ENCODE data around the gene TP53RK. TPM values are rescaled to one million over a fixed set of nuclear protein-coding genes. Genes with fewer than 3 reads are reported as not detected.

TP53RK gene
- total and polyA plus RNA-seq, 2 of the 13 experiments (the other 11 are each of a cell fraction or from before 2014, with no cell fraction given): 12.9 to 25.5 TPM

GRCh38 chr20:46640536-46641311 lies 48.5 kb downstream of the TP53RK start (continued):
- TF ChIP-seq ZNF18 (CRISPR knock-in tag; IDR thresholded peaks at IDR 0.05; ENCODE audit: insufficient replicate concordance) (peak; percentile 78), CEBPB (IDR thresholded peaks at IDR 0.05; ENCODE audit: borderline replicate concordance, low read depth, low read length) (peak; percentile 86), ZNF124 (CRISPR knock-in tag; IDR thresholded peaks at IDR 0.05) (0 out of 2 replicates have a peak, but pooled peaks have one; percentile 49), FOSL2 (CRISPR knock-in tag; IDR thresholded peaks at IDR 0.05) (peak; percentile 67; the same call in 1 of the 2 replicates), ZBTB8A (CRISPR knock-in tag; IDR thresholded peaks at IDR 0.05; ENCODE audit: borderline replicate concordance, low read depth) (no peak), ZNF317 (CRISPR knock-in tag; IDR thresholded peaks at IDR 0.05) (peak; percentile 76; the same call in 1 of the 2 replicates), ZHX1 (CRISPR knock-in tag; IDR thresholded peaks at IDR 0.05; ENCODE audit: low read depth) (no peak; the same call in 1 of the 2 replicates), GABPA (IDR thresholded peaks at IDR 0.05; ENCODE audit: low read depth, low read length) (no peak), GABPA (CRISPR knock-in tag; IDR thresholded peaks at IDR 0.05; ENCODE audit: low read depth) (no peak), MAFK (conservative IDR thresholded peaks at IDR 0.05 in 1 of 2, IDR thresholded peaks at IDR 0.05 in 1 of 2; ENCODE audit: low read length in 2 of 2) (peak; percentile 8 to 10; a peak in 1 of 4 replicates), PRDM15 (CRISPR knock-in tag; IDR thresholded peaks at IDR 0.05) (no peak), THAP11 (CRISPR knock-in tag; IDR thresholded peaks at IDR 0.05) (peak; percentile 35; the same call in 1 of the 2 replicates), NFAT5 (CRISPR knock-in tag; IDR thresholded peaks at IDR 0.05) (peak; percentile 76; the same call in 1 of the 2 replicates), ESRRA (CRISPR knock-in tag; IDR thresholded peaks at IDR 0.05; ENCODE audit: low read depth) (peak; percentile 82), PAX8 (CRISPR knock-in tag; IDR thresholded peaks at IDR 0.05; ENCODE audit: borderline replicate concordance) (no peak)

All from HepG2 (cell line).